Neural progenitor cell (in vitro differentiated cells): Measurements from ENCODE around the gene PSMA7. TPM values are rescaled to one million over a fixed set of nuclear protein-coding genes. Genes with fewer than 3 reads are reported as not detected.

Experiments
- DNase-seq: peaks from one replicate; pipeline ENCODE4 v3.0.0-alpha.2; 2016; ENCODE audit warnings: low spot score
- H2AFZ ChIP-seq: fragments of 200-600 bp; sonication (generic); replicated peaks from 2 replicates; pipeline ENCODE4 v1.6.1; 2016; ENCODE audit warnings: antibody characterized with exemption
- H3F3A ChIP-seq: fragments of 200-600 bp; sonication (generic); 2 replicates; pipeline ENCODE4 v1.6.1; 2016; ENCODE audit warnings: antibody characterized with exemption, low read depth
- H3K27ac ChIP-seq: fragments of 200-600 bp; sonication (generic); 2 replicates; pipeline ENCODE4 v1.5.1; 2016; ENCODE audit warnings: mild to moderate bottlenecking
- H3K27me3 ChIP-seq: fragments of 200-600 bp; sonication (generic); 2 replicates; pipeline ENCODE4 v1.6.1; 2016; ENCODE audit warnings: mild to moderate bottlenecking, moderate library complexity
- H3K36me3 ChIP-seq: fragments of 200-600 bp; sonication (generic); 2 replicates; pipeline ENCODE4 v1.5.1; 2016
- H3K4me1 ChIP-seq: fragments of 200-600 bp; sonication (generic); 2 replicates; pipeline ENCODE4 v1.6.1; 2016; ENCODE audit warnings: mixed run types
- H3K4me2 ChIP-seq: fragments of 200-600 bp; sonication (generic); 2 replicates; pipeline ENCODE4 v1.6.1; 2016
- H3K4me3 ChIP-seq: fragments of 200-600 bp; sonication (generic); 2 replicates; pipeline ENCODE4 v1.5.1; 2016
- H3K79me2 ChIP-seq: fragments of 200-600 bp; sonication (generic); 2 replicates; pipeline ENCODE4 v1.6.1; 2016; ENCODE audit warnings: low read depth
- H3K9ac ChIP-seq: fragments of 200-600 bp; sonication (generic); 2 replicates; pipeline ENCODE4 v1.6.1; 2016
- H3K9me3 ChIP-seq: fragments of 200-600 bp; sonication (generic); 2 replicates; pipeline ENCODE4 v1.5.1; 2016; ENCODE audit warnings: low read depth
- H4K20me1 ChIP-seq: fragments of 200-600 bp; sonication (generic); 2 replicates; pipeline ENCODE4 v1.6.1; 2016; ENCODE audit warnings: low read depth
- H3K27ac Mint-ChIP-seq: 3 replicates; pipeline ENCODE4 v1.8.0; 2021; ENCODE audit warnings: mixed read lengths
- H3K27me3 Mint-ChIP-seq: 2 replicates; pipeline ENCODE4 v1.8.0; 2022; ENCODE audit warnings: low read depth, mild to moderate bottlenecking, inconsistent platforms, moderate library complexity, mixed read lengths; ENCODE audit not compliant: insufficient read depth
- H3K36me3 Mint-ChIP-seq: 3 replicates; pipeline ENCODE4 v1.8.0; 2021; ENCODE audit warnings: mixed read lengths
- H3K4me1 Mint-ChIP-seq: 3 replicates; pipeline ENCODE4 v1.8.0; 2021; ENCODE audit warnings: mixed read lengths
- H3K4me3 Mint-ChIP-seq: 3 replicates; pipeline ENCODE4 v1.8.0; 2021; ENCODE audit warnings: mild to moderate bottlenecking, moderate library complexity, mixed read lengths
- H3K9me3 Mint-ChIP-seq: 3 replicates; pipeline ENCODE4 v1.8.0; 2020; ENCODE audit warnings: mixed read lengths
- CTCF ChIP-seq: fragments of 200-600 bp; sonication (generic); IDR thresholded peaks from 2 replicates; pipeline ENCODE4 v1.5.1; 2017; ENCODE audit warnings: antibody characterized with exemption, mild to moderate bottlenecking
- EZH2 ChIP-seq: fragments of 200-600 bp; sonication (generic); IDR thresholded peaks from 2 replicates; pipeline ENCODE4 v1.6.1; 2017; ENCODE audit warnings: antibody characterized with exemption, mild to moderate bottlenecking, moderate library complexity
- EZH2phosphoT487 ChIP-seq: fragments of 200-600 bp; sonication (generic); IDR thresholded peaks from 2 replicates; pipeline ENCODE4 v1.6.1; 2017; ENCODE audit warnings: antibody characterized with exemption
- total RNA-seq: library from RNA; depleted of rRNA; stranded (reverse); fragments of >200 nt; gene quantifications from 2 replicates; pipeline ENCODE4 v1.2.3, GENCODE V29; 2015; ENCODE audit warnings: low replicate concordance

Gene PSMA7
- total RNA-seq, 1 donor from 2014 or later: 237 TPM

- H3F3A ChIP-seq: peaks cover 29% of the 10 kb centered on the region
- no peaks in the 10 kb centered on the region for H3K27me3 ChIP-seq
- H3K79me2 ChIP-seq: peaks cover 85% of the 10 kb centered on the region
- DNase-seq: peak; percentile 61
- H3K4me1 ChIP-seq: peaks cover 13% of the 10 kb centered on the region
- peak overlapping the region; percentile 96 for H3K4me3 Mint-ChIP-seq
- H3K27ac ChIP-seq: peak overlapping the region; percentile 99
- peaks cover 30% of the 10 kb centered on the region for H3K36me3 Mint-ChIP-seq
- H3K27ac Mint-ChIP-seq: peak overlapping the region; percentile 83
- H4K20me1 ChIP-seq: peaks cover 83% of the 10 kb centered on the region
- peak overlapping the region; percentile 92 for H3K4me3 ChIP-seq
- H3K9ac ChIP-seq: peak overlapping the region; percentile 93
- peaks cover 8% of the 10 kb centered on the region for H3K36me3 ChIP-seq
- TF ChIP-seq EZH2phosphoT487 (no peak), CTCF (no peak), EZH2 (no peak)
- H3K9me3 ChIP-seq: no peaks in the 10 kb centered on the region
- peaks cover 14% of the 10 kb centered on the region for H3K27me3 Mint-ChIP-seq
- peaks cover 41% of the 10 kb centered on the region for H3K4me1 Mint-ChIP-seq
- H3K4me2 ChIP-seq: peak overlapping the region; percentile 96
- H3K9me3 Mint-ChIP-seq: no peaks in the 10 kb centered on the region
- H2AFZ ChIP-seq: no peak overlapping the region
These were observed 728 bp downstream of the PSMA7 start for GRCh38 chr20:62142252-62143080.

- H3F3A ChIP-seq: peaks cover 37% of the 10 kb centered on the region
- no peaks in the 10 kb centered on the region for H3K9me3 ChIP-seq
- peak overlapping the region; percentile 96 for H3K4me2 ChIP-seq
- H3K36me3 ChIP-seq: peaks cover 8% of the 10 kb centered on the region
- peaks cover 33% of the 10 kb centered on the region for H3K36me3 Mint-ChIP-seq
- peak overlapping the region; percentile 96 for H3K4me3 Mint-ChIP-seq
- H2AFZ ChIP-seq: no peak overlapping the region
- peaks cover 83% of the 10 kb centered on the region for H4K20me1 ChIP-seq
- peak; percentile 46 for TF ChIP-seq CTCF
- no peak for TF ChIP-seq EZH2phosphoT487
- TF ChIP-seq EZH2: no peak
- no peaks in the 10 kb centered on the region for H3K27me3 ChIP-seq
- peaks cover 13% of the 10 kb centered on the region for H3K4me1 ChIP-seq
- peak overlapping the region; percentile 93 for H3K9ac ChIP-seq
- DNase-seq: peak; percentile 54
- H3K9me3 Mint-ChIP-seq: no peaks in the 10 kb centered on the region
- H3K79me2 ChIP-seq: peaks cover 76% of the 10 kb centered on the region
- peaks cover 14% of the 10 kb centered on the region for H3K27me3 Mint-ChIP-seq
- H3K27ac ChIP-seq: no peak overlapping the region
- H3K4me1 Mint-ChIP-seq: peaks cover 38% of the 10 kb centered on the region
- peak overlapping the region; percentile 92 for H3K4me3 ChIP-seq
- H3K27ac Mint-ChIP-seq: peak overlapping the region; percentile 83
These were observed 1.6 kb downstream of the PSMA7 start for GRCh38 chr20:62141397-62142251.

GRCh38 chr20:62141043-62141396, 2.2 kb downstream of the PSMA7 start:
- peaks cover 70% of the 10 kb centered on the region for H3K79me2 ChIP-seq
- H4K20me1 ChIP-seq: peaks cover 83% of the 10 kb centered on the region
- H3K4me1 Mint-ChIP-seq: peaks cover 35% of the 10 kb centered on the region
- no peak overlapping the region for H3K27ac Mint-ChIP-seq
- no peaks in the 10 kb centered on the region for H3K9me3 Mint-ChIP-seq
- no peak overlapping the region for H3K9ac ChIP-seq
- peaks cover 33% of the 10 kb centered on the region for H3K36me3 Mint-ChIP-seq
- H3K27me3 Mint-ChIP-seq: peaks cover 14% of the 10 kb centered on the region
- no peaks in the 10 kb centered on the region for H3K27me3 ChIP-seq
- no peak overlapping the region for H3K27ac ChIP-seq
- peak overlapping the region; percentile 96 for H3K4me3 Mint-ChIP-seq
- no peak for DNase-seq
- peaks cover 8% of the 10 kb centered on the region for H3K36me3 ChIP-seq
- TF ChIP-seq EZH2 (no peak), CTCF (no peak), EZH2phosphoT487 (no peak)
- H3K4me1 ChIP-seq: peaks cover 13% of the 10 kb centered on the region
- peak overlapping the region; percentile 92 for H3K4me3 ChIP-seq
- H2AFZ ChIP-seq: no peak overlapping the region
- peak overlapping the region; percentile 96 for H3K4me2 ChIP-seq
- peaks cover 43% of the 10 kb centered on the region for H3F3A ChIP-seq
- H3K9me3 ChIP-seq: no peaks in the 10 kb centered on the region
